ENCODE data around the gene ZNF750. TPM values are rescaled to one million over a fixed set of nuclear protein-coding genes. Genes with fewer than 3 reads are reported as not detected.

Gene ZNF750
- total and polyA plus RNA-seq, 2 donors (not counting 3 experiments of a cell fraction or from before 2014, with no cell fraction given), result 0.15 to 0.80 TPM

DNA sequence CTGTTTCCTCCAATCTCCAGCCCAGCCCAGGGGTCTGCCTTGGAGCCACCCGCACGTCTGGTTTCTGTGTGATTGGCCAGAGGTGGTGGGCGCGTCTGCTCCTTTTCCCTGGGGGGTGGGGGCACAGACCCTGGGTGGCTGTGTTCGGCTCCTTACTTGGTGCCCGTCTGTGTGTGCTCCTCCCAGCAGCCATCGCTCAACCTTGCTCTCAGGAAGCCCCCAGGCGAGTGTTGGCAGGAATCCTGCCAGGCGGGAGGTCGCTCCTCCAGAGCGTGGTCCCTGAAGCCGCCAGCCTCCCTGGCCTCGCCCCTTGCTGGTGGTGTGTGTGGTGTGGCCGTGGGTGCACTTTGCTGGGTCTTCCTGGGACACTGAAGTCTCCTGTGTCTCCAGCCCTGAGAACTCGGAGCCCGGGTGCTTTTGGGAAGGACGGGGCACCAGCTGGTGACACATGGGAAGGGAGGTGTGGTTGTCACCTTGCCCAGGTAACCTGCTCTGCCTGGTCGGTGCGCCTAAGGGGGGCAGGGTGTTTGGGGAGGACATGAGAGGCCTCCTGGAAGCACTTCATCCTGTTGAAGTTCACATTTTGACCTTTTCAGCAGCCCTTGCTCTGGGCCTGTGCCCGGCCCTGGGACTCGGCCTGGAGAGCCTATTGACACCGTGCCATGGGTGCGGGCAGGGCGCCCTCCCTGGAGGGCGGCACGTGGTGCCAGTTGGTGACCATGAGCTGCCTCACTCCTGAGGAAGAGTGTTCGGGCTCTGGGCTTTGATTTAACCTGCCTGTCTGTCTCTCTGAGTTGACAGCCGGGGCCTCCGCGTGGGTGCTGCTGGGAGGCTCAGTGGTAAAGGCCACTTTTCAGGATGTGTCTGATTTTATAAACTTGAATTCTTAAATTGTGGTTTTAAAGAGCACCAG lies 49.0 kb upstream of the ZNF750 start:
- TF ChIP-seq POLR2AphosphoS5 (IDR thresholded peaks at IDR 0.05; ENCODE audit: insufficient read depth, low read depth, low read length), result no peak
- TF ChIP-seq FOS (IDR thresholded peaks at IDR 0.05; ENCODE audit: borderline replicate concordance, insufficient read depth, low read length), result no peak
- Histone ChIP-seq H3K9me1 (replicated peaks; ENCODE audit: control insufficient read depth, extremely low read depth, insufficient read depth, low read length) (no peaks in the 10 kb centered on the region), H3K36me3 (ENCODE audit: control insufficient read depth in 2 of 2, extremely low read depth in 1 of 2, insufficient read depth in 2 of 2, low read length in 2 of 2) (peaks cover 2 to 17% of the 10 kb centered on the region in 2 experiments), H2AFZ (ENCODE audit: low read depth, low read length) (no peak overlapping the region), H3K27me3 (ENCODE audit: control insufficient read depth in 2 of 2, insufficient read depth in 2 of 2, low read length in 2 of 2) (no peaks in the 10 kb centered on the region), H3K9me3 (replicated peaks; ENCODE audit: control insufficient read depth, insufficient read depth, low read length) (no peaks in the 10 kb centered on the region), H3K4me2 (ENCODE audit: insufficient read depth, low read length) (no peak overlapping the region), H4K20me1 (replicated peaks; ENCODE audit: control insufficient read depth, extremely low read depth, insufficient read depth, low read length) (no peaks in the 10 kb centered on the region), H3K27ac (ENCODE audit: insufficient read depth, low read depth, low read length) (no peak overlapping the region), H3K79me2 (ENCODE audit: control insufficient read depth, insufficient read depth, low read length) (peaks cover 18% of the 10 kb centered on the region), H3K4me1 (ENCODE audit: control insufficient read depth, extremely low read depth, insufficient read depth, low read length) (peaks cover 14% of the 10 kb centered on the region), H3K9ac (replicated peaks; ENCODE audit: extremely low read depth, insufficient read depth, low read length) (no peak overlapping the region), H3K4me3 (replicated peaks in 1 of 3; ENCODE audit: insufficient read depth in 1 of 3, low read depth in 1 of 3, low read length in 3 of 3) (no peak overlapping the region)
- FAIRE-seq (no peak), DNase-seq (ENCODE audit: low read depth, low spot score) (no peak)
- ChIA-PET POLR2A (no interaction called here), CTCF (interaction anchor here (1.0 kb wide), 1 partner anchor 12 kb away, joined by 3 read pairs; no protein-coding TSS in a partner anchor)
- no TSS peak for BruUV-seq (replicated peaks)
- dilution Hi-C loops (cut with MboI; ENCODE audit: extremely low pct_ligation_motif_present, low sequenced_read_pairs), result no loop called here
- intact Hi-C loops (cut with micrococcal nuclease), result no loop called here

GRCh38 chr17:82887255-82888164 lies 47.7 kb upstream of the ZNF750 start:
- no peak for TF ChIP-seq EZH2 (IDR thresholded peaks at IDR 0.05; ENCODE audit: borderline replicate concordance, low read depth, low read length, severe bottlenecking)
- TF ChIP-seq MAX (IDR thresholded peaks at IDR 0.05; ENCODE audit: insufficient read depth, insufficient read length), result no peak
- no peak for TF ChIP-seq GATA2 (IDR thresholded peaks at IDR 0.05; ENCODE audit: insufficient read depth, insufficient read length, low read depth, low read length)
- no peak for TF ChIP-seq FOS (IDR thresholded peaks at IDR 0.05; ENCODE audit: borderline replicate concordance, insufficient read depth, low read length)
- no peak for TF ChIP-seq MYC (IDR thresholded peaks at IDR 0.05; ENCODE audit: low read depth, low read length)
- TF ChIP-seq POLR2A (IDR thresholded peaks at IDR 0.05; ENCODE audit: low read depth, low read length), result no peak
- TF ChIP-seq, protein P1, sequence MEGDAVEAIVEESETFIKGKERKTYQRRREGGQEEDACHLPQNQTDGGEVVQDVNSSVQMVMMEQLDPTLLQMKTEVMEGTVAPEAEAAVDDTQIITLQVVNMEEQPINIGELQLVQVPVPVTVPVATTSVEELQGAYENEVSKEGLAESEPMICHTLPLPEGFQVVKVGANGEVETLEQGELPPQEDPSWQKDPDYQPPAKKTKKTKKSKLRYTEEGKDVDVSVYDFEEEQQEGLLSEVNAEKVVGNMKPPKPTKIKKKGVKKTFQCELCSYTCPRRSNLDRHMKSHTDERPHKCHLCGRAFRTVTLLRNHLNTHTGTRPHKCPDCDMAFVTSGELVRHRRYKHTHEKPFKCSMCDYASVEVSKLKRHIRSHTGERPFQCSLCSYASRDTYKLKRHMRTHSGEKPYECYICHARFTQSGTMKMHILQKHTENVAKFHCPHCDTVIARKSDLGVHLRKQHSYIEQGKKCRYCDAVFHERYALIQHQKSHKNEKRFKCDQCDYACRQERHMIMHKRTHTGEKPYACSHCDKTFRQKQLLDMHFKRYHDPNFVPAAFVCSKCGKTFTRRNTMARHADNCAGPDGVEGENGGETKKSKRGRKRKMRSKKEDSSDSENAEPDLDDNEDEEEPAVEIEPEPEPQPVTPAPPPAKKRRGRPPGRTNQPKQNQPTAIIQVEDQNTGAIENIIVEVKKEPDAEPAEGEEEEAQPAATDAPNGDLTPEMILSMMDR (IDR thresholded peaks at IDR 0.05; ENCODE audit: extremely low read depth in 1 of 2, insufficient read depth in 1 of 2, low read depth in 1 of 2, low read length in 2 of 2), result no peak
- no peak for TF ChIP-seq JUN (IDR thresholded peaks at IDR 0.05; ENCODE audit: borderline replicate concordance, insufficient read depth, insufficient read length, low read depth)
- Histone ChIP-seq H3K4me1 (ENCODE audit: control insufficient read depth, extremely low read depth, insufficient read depth, low read length) (peaks cover 14% of the 10 kb centered on the region), H3K9me1 (replicated peaks; ENCODE audit: control insufficient read depth, extremely low read depth, insufficient read depth, low read length) (no peaks in the 10 kb centered on the region), H3K9me3 (replicated peaks; ENCODE audit: control insufficient read depth, insufficient read depth, low read length) (no peaks in the 10 kb centered on the region), H3K9ac (replicated peaks; ENCODE audit: extremely low read depth, insufficient read depth, low read length) (no peak overlapping the region), H3K79me2 (ENCODE audit: control insufficient read depth, insufficient read depth, low read length) (peaks cover 24% of the 10 kb centered on the region), H3K36me3 (ENCODE audit: control insufficient read depth in 2 of 2, extremely low read depth in 1 of 2, insufficient read depth in 2 of 2, low read length in 2 of 2) (peaks cover 2 to 17% of the 10 kb centered on the region in 2 experiments), H3K27me3 (ENCODE audit: control insufficient read depth in 2 of 2, insufficient read depth in 2 of 2, low read length in 2 of 2) (no peaks in the 10 kb centered on the region), H3K27ac (ENCODE audit: insufficient read depth, low read depth, low read length) (no peak overlapping the region), H3K4me3 (replicated peaks in 1 of 3; ENCODE audit: insufficient read depth in 1 of 3, low read depth in 1 of 3, low read length in 3 of 3) (no peak overlapping the region), H4K20me1 (replicated peaks; ENCODE audit: control insufficient read depth, extremely low read depth, insufficient read depth, low read length) (no peaks in the 10 kb centered on the region), H2AFZ (ENCODE audit: low read depth, low read length) (no peak overlapping the region), H3K4me2 (ENCODE audit: insufficient read depth, low read length) (no peak overlapping the region)
- DNase-seq (ENCODE audit: low read depth, low spot score) (no peak), FAIRE-seq (no peak)
- no TSS peak for BruUV-seq (replicated peaks)
- intact Hi-C loops (cut with micrococcal nuclease), result loop anchor here (2.0 kb wide), 1 partner anchor 43 kb away; no protein-coding TSS in a partner anchor
- POLR2A ChIA-PET, result no interaction called here
- CTCF ChIA-PET, result interaction anchor here (0.6 kb wide), 1 partner anchor 30 kb away, joined by 3 read pairs; no protein-coding TSS in a partner anchor
- dilution Hi-C loops (cut with MboI; ENCODE audit: extremely low pct_ligation_motif_present, low sequenced_read_pairs), result no loop called here
